Stromal cell of bone marrow (primary cell): ENCODE data around the gene MCF2L.

ENCODE experiments used
- DNase-seq: peaks from one replicate; pipeline ENCODE4 v3.0.0-alpha.2; 2012; ENCODE audit warnings: low read depth

MCF2L gene

DNA sequence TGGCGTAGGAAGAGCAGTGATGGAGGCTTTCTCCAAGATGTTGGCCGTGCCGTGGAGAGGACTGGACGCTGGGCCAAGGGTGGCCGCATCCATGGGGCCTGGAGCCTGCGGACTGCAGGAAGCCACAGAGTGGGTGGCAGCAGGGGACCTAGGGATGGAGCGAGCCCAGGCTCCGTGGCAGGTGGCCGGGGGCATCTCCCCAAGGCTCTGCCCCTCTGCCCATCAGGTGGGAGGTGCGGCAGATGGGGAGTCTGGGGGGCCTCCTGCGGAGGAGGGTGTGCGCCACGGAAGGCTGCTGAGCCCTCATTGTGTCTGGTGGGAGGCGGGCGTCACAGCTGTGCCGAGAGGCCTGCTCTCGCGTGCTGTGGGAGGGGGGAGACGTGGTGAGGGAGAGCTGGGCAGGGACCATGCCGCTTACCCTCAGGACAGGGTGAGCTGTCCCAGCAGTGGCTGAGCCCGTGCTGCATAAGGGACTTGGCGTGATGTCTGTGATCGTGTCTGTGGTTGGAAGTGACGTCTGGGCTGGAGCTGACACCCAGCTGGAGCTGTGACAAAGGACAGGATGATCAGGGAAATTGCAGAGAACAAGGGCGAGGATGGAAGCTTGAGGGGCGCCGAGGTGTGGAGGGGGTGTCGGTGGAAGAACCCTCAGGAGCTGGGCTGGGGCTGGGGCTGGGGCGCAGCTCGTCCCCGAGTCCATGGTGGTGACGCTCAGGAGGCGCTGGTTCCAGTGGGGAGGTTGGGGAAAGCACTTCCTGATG is 13.4 kb downstream of the MCF2L start:
- no peak for DNase-seq

DNA sequence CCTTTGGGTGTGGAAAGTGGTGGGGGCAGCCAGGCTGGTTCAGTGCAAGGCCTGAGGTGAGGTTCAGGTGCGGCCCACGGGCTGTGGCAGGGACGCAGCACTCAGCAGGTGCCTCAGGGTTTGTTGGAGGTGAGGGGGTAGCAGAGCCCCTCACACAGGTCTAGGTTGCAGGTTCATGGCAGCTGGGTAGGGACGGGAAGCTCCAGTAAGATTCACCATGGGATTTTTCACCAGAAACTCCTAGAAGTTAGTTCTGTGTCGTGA is 14.0 kb downstream of the MCF2L start:
- no peak for DNase-seq

DNA sequence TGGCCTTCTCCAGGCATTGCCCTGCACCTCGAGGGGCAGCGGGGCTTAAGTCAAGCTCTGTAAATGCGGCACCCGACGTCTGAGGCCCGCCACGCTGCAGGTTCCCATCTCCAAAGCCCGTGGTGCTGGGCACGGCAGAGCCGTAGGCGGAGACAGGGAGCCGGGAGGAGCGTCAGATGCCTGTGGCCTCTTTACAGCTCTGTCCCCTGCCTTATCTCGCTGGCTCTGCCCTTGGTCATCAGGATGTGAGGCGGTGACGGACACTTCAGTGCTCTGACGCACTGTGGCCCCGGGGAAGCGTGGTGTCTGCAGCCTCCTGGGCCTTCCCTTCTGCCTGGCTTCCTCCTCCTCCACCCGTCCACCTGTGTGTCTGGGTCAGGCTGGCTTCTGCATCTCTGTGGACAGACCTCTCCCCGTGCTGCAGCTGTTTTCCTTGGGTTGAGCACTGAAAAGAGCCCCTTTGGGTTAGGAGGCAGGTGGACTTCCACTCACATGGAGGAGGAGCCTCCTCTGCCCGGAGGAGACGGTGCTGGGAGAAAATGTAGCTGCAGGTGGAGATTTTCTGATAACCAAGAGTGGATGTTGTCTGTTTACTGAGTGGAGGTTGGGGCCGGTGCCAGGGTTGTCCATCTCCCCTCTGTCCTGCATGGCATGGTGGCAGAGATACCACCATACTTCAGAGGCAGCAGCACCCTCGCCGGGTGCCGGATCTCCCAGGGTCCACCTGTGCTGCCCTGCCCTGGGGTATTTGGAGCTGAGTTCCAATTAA is 14.6 kb downstream of the MCF2L start:
- no peak for DNase-seq

DNA sequence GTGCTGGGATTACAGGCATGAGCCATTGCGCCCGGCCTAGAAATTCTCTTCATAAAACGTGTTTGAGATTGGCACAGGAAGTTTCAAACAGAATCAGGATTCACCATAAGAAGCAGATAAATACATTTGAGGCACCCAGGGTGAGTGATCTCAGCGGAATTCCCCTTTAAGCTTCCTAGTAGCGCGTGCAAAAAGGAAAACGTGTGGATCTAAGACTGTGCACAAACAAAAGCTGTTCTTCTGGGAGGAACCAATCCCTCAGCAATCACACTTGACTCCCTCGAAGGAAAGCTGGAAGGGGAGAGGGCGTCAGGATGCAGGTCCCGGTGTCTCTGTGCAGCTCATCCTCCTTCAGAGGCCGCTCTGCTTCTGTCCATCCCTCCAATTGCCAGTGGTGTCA is 15.5 kb downstream of the MCF2L start:
- no peak for DNase-seq

DNA sequence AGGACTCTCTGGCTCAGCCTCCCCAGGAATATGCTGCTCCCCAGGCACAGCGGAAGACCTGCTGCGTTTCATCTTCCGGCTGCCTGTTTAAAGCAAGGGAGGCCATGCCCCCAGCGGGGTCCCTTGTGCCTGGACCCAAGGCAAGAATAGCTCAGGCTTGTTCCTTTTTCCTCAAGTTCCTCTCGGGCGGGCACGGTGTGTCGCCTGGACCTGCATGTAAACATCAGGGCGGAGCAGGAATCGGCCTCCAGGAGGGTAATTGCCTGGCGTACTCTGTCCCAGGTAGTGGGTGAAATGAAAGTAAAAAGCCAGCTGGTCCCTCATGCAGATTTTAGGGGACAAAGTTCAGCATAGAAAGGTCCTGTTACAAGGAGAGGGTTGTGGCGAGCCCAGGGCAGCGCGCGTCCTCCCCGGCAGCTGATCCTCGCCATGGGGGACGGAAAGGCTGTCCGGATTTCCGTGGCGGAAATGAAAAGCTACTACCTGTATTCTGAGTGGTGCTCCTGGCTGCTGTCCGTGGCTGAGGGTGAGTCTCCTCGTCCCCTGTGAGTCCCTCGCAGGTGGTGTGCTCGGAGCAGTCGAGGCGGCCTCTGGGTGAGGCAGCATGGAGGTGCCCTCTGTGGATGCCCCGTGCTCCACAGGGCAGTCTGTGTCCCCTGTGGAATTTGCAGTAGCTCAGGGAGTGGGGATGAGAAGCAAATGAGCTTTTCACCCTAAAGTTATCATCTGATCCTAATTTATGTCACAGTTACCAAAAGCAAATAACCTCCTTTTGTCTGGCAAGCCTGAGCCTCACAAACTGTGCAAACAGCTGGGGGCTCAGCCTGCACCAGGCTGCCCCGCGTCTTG is 16.2 kb downstream of the MCF2L start:
- DNase-seq = no peak

DNA sequence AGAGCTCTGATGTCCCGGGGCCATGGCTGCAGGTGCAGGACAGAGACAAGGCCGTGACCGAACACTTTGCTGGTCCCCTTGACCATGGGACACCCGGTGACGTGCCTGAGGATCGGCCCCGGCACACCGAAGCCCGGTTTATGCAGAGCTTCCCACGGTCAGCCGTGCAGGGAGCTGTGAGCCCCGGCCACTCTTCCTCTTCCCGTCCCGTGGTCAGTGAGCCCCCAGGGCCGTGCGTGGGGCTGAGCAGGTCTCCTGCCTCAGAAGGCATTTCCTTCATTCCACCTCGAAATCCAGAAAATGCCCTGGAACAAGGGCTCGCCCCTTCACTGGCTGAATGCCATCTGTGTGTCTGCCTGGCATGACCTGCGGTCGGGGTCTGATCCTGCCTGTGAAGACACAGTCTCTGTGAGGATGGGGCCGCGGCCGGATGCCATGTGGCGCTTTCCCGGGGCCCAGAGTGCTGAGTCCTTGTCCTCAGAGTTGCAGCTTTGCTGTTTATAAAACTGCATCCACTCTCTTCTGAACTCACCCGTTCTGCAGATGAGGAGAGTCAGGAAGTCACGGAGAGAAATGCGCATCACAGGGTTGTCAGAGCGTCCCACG is 16.9 kb downstream of the MCF2L start:
- no peak for DNase-seq

DNA sequence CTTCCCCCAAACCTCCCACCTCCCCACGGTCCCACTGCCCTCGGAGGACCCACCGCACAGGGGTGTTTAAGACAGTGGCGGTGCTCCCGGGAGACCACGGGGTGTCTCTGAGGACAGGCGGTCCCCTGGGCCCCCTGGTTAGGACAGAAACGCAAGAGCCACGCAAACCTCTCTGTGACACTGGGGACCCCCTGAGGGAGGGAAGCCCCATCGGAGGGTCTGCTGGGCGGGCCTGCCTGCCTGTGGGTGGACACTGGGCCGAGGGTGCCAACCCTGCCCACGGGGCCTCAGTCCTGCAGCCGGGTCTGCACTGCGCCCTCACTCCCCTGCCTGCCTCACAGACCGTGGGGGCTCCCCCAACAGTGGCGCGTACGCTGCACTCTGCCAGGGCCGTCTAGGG is 17.5 kb downstream of the MCF2L start:
- DNase-seq = no peak

DNA sequence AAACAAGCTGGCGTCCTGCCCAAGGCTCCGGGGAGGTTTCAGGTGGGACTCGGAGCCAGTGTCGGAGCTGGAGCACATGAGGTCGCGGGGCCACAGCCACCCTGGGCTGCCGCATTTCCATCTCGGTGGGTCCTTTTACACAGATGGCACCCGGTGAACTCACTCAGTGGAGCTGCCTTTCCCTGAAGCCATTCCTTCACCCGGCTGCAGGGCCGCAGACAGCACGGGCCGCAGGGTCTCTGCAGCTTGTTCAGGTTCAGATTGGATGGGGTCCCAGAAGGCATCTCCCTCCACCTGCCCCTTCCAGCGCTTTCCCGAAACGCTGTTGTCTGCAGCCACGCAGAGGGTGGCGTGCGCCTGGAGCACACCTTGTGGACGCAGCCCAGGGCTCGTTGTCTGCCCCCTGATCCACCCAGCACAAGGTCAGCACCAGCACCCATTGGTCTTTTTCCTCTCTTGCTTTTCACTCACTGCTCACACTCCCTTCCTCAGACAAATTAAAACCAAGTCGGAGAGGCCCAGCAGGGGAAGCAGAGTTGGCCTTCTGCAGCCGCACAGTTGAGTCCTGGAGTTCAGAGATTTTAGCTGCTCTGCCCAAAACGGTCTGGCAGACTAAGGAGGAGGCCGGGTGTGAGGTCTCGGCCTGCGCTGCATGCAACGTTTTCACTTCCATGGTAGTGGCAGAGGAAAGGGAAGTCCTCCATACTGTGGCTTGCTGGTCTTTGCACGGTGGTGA is 18.1 kb downstream of the MCF2L start:
- DNase-seq = no peak

DNA sequence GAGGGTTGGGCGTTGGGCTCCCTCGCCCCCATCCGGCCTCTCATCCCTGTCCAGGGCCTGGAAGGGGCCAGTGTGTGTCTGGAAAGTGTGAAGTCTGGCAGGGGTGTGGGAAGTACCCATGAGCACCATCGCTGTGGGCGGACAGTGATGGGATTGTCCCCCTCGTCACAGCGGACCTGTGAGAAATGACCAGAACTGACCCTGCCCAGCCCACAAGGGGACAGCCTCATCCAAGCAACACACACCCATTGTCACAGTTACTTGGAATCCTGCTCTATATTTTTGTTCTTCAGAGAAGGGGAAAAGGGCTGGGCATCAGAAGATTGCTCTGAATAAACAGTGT is 18.6 kb downstream of the MCF2L start:
- no peak for DNase-seq

DNA sequence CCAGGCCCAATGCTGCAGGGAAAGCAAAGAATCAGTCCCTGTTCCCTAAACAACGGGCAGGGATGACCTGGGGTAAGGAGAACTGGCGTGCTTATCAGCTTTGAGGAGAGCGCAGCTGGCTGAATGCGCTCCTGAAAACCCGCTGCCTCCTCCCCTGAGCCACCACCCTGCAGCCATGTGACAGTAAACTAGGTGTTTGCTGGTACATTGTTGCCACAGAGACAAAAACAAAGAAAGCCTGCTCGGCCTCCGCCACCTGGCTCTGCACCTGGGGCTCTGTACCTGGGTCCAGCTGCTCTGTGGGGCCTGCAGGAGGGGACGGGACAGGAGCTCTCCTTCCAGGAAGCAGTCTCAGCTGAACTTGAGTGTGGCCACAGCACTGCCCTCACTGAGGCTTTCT is 21.8 kb downstream of the MCF2L start:
- DNase-seq = no peak

DNA sequence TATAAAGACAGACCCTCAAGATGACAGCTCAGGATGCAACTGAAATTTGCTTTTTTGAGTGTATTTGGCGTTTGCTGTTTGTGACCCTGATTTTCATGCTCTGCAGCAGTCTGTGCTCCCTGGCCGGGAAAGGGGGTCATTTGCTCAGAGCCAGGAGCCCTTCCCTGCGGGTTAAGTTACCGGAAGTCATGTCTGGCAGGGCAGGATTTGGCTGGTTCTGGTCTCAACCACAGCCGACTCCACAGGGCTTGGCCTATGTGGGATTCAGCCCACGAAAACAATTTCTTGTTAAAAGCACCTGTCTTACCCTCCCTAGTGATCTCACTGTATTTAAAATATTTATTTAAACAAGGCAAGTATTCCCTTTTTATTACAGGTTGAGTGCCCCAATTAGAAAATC is 22.6 kb downstream of the MCF2L start:
- DNase-seq = no peak

DNA sequence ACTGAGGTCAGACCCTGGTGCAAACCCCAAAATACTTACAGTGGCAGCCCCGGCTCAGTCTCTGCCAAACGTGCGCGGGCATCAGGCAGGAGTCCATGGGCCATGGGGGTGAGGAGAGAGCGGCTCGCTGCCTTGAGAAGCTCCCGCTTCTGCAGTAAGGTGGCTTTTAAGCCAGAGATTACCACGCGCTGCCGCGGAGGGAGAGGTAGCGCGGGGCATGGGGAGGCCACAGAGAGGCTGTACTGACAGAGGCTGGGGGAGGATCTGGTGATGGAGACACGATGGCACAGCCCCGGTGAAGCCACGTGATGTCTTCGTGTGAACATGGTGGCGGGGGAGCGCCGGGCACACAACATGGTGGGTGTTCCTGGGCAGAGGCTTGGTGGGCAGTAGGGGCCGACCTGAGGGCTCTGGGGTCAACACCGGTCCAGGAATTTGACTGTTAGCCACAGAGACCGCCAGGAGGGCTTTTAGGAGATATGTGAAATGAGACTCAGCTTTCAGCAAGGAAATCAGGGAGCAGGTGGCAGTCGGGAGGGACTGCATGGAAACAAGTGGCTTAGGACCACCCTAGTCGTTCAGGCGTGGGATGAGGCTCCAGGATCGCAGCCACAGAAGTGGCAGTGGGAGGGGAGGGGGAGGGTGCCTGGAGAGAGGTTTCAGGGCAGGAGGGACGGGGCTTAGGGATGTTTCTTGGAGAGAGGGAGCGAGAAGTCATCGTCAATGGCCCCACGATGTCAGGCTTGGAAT is 24.1 kb downstream of the MCF2L start:
- DNase-seq = no peak

DNA sequence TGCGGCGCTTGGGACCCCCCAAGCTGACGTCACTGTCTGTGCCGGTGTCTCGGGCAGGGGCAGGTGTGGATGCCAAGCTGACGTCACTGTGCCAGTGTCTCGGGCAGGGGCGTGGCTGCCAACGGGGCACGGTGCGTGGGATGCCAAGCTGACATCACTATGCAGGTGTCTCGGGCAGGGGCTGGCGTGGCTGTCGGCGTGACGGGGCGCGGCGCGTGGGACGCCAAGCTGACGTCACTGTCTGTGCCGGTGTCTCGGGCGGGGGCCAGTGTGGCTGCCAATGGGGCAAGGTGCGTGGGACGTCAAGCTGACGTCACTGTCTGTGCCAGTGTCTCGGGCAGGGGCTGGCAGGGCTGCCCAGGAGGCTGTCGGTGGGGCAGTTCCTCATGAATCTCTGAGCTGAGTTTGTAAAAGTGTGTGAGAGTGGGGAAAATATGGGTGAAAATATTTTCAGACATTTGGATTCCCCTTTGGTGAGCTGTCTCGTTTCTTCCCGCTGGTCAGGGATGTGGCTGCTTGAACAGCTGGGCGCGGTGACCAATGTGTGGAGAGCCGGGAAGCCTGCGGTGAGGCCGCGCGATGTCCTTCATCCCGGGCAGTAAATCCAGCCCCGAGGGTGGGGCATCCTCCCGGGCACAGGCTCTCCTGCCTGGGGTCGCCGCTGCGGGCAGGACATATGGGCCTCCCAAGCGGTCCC is 25.2 kb downstream of the MCF2L start:
- no peak for DNase-seq

DNA sequence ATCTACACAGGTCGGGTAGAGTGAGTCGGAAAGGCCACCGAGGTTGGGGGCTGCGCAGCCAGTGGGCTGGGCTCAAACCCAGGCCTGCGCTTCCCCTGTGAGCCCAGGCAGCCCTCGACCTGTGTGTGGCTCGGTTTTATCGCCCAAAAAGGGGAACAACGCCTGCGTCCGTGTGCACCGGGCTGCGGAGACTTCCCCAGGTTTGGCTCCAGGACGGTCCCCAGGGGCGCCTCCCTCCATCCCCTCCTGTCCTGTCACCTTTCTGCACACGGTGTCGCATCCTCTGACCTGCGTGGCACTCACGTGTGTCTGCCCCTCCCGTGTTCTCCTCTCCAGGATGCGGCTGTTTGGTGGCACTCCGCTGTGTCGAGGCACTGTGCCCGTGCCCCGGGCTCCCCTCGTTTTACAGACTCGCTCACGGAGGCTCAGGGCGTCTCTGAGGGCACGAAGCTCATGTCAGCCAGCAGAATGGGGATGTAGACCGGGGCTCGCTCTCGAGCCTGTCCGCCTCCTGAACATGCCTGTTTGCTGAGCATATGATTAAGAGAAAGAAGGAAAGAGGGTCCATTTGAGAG is 25.9 kb downstream of the MCF2L start:
- no peak for DNase-seq

DNA sequence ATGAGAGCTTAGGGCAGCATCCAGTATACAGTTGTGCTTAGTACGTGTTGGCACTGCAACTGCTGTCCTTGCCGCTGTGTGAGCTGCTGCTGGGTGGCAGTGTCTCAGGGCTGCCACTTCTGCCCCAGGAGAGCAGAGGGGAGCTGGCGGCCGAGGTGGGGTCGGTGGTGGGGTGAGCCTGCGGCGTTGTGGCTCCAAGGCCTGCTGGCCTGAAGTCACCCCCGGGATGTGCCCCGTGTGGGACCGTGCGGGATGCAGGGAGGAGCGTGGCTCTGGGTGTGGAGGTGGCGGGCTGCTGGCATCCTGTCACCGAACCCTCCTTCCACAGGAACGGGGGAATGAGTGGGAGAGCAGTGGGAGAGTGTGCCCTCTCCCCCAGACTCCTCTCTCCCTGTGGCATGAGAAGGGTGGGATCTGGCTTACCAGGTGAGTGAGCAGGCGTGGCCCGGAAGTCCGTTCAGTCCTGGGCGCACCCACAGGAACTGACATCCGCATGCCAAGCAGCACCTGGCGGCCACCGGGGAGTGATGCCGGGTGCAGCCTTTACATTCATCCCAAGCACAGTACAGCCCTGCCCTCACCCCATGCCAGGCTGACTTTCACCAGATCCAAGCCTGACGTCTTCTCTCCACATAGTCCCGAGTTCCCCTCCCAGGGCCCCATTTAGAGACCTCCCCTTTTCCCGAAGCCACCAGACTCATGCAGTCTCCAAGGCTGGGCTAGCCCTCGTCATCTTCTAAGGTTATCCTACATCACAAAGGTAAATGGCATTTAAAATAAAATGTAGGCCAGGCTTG is 26.6 kb downstream of the MCF2L start:
- DNase-seq = no peak

DNA sequence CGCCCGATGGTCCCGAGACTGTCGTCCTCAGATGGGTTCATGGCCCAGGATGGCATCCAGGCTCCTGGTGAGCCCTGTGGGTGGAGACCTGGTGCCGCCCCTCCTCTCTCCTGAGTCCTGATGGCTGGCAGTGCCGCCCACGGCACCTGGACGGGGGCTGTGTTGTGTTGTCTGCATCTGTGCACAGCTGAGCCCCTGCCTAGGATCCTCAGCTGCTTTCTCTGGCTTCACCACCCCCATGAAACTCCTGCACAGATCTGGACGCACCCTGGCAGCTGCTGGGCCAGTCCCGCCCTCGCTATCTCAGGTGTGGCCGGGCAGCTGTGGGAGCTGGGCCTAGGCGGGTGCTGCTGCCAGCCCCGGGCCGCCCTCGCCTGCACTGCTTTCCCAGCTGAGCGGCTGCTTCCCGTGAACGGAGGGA is 27.7 kb downstream of the MCF2L start:
- no peak for DNase-seq

DNA sequence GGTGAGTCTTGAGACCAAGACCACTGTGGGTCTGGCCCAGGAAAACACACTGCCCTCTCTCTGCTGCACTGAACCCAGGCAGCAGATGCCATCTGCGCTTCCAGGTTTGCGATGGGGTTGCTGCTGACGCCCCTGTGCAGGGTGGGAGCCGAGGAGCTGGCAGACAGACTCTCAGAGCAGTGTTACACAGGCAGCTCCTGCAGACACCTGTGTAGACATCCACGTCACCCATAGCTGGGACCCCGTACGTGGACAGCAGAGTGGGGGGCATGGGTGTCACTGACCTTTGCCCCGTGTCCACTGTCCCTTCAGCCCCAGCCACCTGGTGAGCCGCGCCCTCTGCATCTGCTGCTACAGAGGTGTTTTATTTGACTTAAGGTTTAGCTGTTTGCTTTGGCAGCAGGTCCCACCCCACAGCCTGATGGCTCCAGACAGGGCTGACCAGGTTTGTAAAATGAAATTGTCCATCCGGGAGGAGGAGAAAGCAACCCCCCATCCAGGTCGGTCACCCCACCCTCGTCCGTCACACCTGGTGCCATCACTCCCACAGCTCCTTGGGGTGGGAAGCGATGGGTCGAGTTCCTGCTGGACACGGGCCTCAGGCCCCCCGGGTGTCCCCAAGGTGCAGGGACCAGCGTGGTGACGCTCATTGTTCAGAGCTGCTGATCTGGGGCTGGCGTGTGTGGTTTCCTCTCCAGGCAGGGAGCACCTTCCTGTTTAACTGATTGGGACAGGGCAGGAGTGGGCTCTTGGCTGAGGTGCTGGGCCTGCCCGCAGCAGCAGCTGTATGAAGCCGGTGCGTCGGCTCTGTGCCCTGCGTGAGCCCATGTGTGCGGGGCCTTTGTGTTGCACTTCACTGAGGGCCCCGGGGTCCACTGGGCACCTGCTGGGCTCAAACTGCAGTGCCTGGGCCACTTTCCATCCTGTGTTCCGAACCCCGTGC is 28.4 kb downstream of the MCF2L start:
- DNase-seq = no peak

DNA sequence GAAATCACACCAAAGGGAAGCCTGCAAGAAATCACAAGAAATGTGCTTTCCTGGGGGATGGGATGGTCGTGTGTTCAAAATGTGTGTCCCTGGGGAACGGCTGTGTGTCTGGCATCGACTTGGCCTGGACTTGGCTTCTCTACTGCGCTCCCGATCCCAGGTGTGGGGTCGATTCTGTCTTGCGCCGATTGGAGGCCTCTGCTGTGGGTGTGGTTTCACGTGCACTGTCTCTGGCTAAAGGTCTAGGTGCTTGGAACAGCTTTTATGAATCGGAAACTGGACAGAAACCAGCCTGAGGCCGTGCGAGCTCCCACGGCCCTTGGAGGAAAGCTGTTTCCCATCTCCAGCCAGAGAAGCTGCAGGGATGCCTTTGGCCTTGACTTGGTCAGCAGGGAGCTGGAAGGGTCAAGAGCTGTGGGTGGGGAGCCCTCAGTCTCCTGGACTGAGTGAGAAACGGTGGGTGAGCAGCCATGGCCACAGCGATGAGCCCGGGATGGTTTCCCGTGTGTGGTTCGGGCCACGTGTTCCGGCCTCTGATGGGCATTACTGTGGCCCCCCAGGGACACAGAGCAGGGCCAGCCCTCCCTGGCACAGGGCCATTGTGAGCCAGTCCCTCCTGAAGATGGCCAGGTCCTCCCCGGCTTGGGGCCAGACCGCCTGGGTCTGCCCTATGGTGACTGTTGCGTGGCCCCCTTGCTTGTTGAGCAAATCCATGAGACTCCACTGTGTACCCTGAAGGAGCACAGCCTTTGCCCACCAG is 29.7 kb downstream of the MCF2L start:
- DNase-seq = no peak
